ENCODE measurements around the gene CTSZ. TPM values are rescaled to one million over a fixed set of nuclear protein-coding genes. Genes with fewer than 3 reads are reported as not detected.

Gene CTSZ
- total RNA-seq, 1 donor from 2014 or later: 109 TPM

GRCh38 chr20:59035381-59035780 lies 28.3 kb upstream of the CTSZ start:
- Histone ChIP-seq H3K27me3 (ENCODE audit: control insufficient read depth, insufficient read depth, low read length) (no peaks in the 10 kb centered on the region), H3K36me3 (ENCODE audit: control insufficient read depth, insufficient read depth, low read length) (no peaks in the 10 kb centered on the region), H3K4me3 (ENCODE audit: low read depth, low read length) (no peak overlapping the region)
- TF ChIP-seq CTCF (IDR thresholded peaks at IDR 0.05; ENCODE audit: insufficient read depth, low read length, poor library complexity, severe bottlenecking): no peak
- DNase-seq (ENCODE audit: low read depth): no peak

GRCh38 chr20:59033616-59034165 lies 26.6 kb upstream of the CTSZ start:
- DNase-seq (ENCODE audit: low read depth): no peak
- Histone ChIP-seq H3K27me3 (ENCODE audit: control insufficient read depth, insufficient read depth, low read length) (no peaks in the 10 kb centered on the region), H3K36me3 (ENCODE audit: control insufficient read depth, insufficient read depth, low read length) (no peaks in the 10 kb centered on the region), H3K4me3 (ENCODE audit: low read depth, low read length) (no peak overlapping the region)
- no peak for TF ChIP-seq CTCF (IDR thresholded peaks at IDR 0.05; ENCODE audit: insufficient read depth, low read length, poor library complexity, severe bottlenecking)

GRCh38 chr20:59033093-59033492 lies 26.0 kb upstream of the CTSZ start:
- Histone ChIP-seq H3K36me3 (ENCODE audit: control insufficient read depth, insufficient read depth, low read length) (no peaks in the 10 kb centered on the region), H3K27me3 (ENCODE audit: control insufficient read depth, insufficient read depth, low read length) (no peaks in the 10 kb centered on the region), H3K4me3 (ENCODE audit: low read depth, low read length) (no peak overlapping the region)
- TF ChIP-seq CTCF (IDR thresholded peaks at IDR 0.05; ENCODE audit: insufficient read depth, low read length, poor library complexity, severe bottlenecking): no peak
- DNase-seq (ENCODE audit: low read depth): no peak

- DNase-seq (ENCODE audit: low read depth): no peak
- TF ChIP-seq CTCF (IDR thresholded peaks at IDR 0.05; ENCODE audit: insufficient read depth, low read length, poor library complexity, severe bottlenecking): peak; percentile 14
- Histone ChIP-seq H3K27me3 (ENCODE audit: control insufficient read depth, insufficient read depth, low read length) (no peaks in the 10 kb centered on the region), H3K36me3 (ENCODE audit: control insufficient read depth, insufficient read depth, low read length) (no peaks in the 10 kb centered on the region), H3K4me3 (ENCODE audit: low read depth, low read length) (peak overlapping the region; percentile 61)
Measured at GRCh38 chr20:59032713-59033059, 25.6 kb upstream of the CTSZ start.

GRCh38 chr20:59032023-59032712 lies 25.1 kb upstream of the CTSZ start, which contains the start of gene ATP5F1E:
TSS of gene ATP5F1E (minus strand) at chr20:59032335. CDS start at chr20:59032251, 84 bp downstream.
- H3K36me3 ChIP-seq (ENCODE audit: control insufficient read depth, insufficient read depth, low read length): no peaks in the 10 kb centered on the region
- no peak for TF ChIP-seq CTCF (IDR thresholded peaks at IDR 0.05; ENCODE audit: insufficient read depth, low read length, poor library complexity, severe bottlenecking)
- DNase-seq (ENCODE audit: low read depth): peak; percentile 69

More at GRCh38 chr20:59032023-59032712, 25.1 kb upstream of the CTSZ start, which contains the start of gene ATP5F1E:
- peak within 1 kb of the TSS; percentile 97 for H3K4me3 ChIP-seq (ENCODE audit: low read depth, low read length)
- H3K27me3 ChIP-seq (ENCODE audit: control insufficient read depth, insufficient read depth, low read length): no peaks in the 10 kb centered on the region
